K562 (cell line): Measurements from ENCODE around the gene KRR1. TPM values are rescaled to one million over a fixed set of nuclear protein-coding genes. Genes with fewer than 3 reads are reported as not detected.

Experiments
- ATAC-seq: fragments of 200-7000 bp; cut with Tn5 transposase; 3 replicates; pipeline ENCODE4 v1.9.1; 2020; ENCODE audit warnings: moderate library complexity
- BruUV-seq: library from RNA; stranded (reverse); fragments of 400-500 nt; replicated peaks from 2 replicates; lab custom pipeline; 2021; lab: Mats Ljungman, UMichigan
- CTCF ChIA-PET: fragments of 300-600 bp; formaldehyde crosslinking; extraction: SDS; loops from one replicate; lab custom pipeline; 2021; ENCODE audit warnings: low intra/inter-chr PET ratio; lab: Yijun Ruan, JAX
- POLR2A ChIA-PET: fragments of 300-600, 350-650 bp; sonication (Branson Sonifier 250); formaldehyde crosslinking; extraction: SDS; loops from one replicate; lab custom pipeline; 2021; ENCODE audit warnings: antibody characterized with exemption, inconsistent platforms; lab: Yijun Ruan, JAX
- DNase-seq, 4 experiments: peaks; one replicate each; pipeline versions ENCODE4 v3.0.0 to v3.0.0-alpha.2; 2011 to 2018; ENCODE audit warnings: low spot score in 3 of 4, mixed read lengths in 3 of 4; ENCODE audit errors: extremely low read depth in 1 of 4
- FAIRE-seq: peaks from 2 replicates; lab custom pipeline; 2011; peaks lifted over from hg19 to GRCh38; lab: Jason Lieb, UNC
- H2AFZ ChIP-seq: 2 replicates; pipeline ENCODE4 v1.6.0; 2011; ENCODE audit warnings: low read depth, low read length, control low read depth, inconsistent platforms
- H3K27ac ChIP-seq: fragments of 200-600 bp; 3 replicates; pipeline ENCODE4 v1.8.0; 2011; ENCODE audit warnings: low read depth, mild to moderate bottlenecking, control low read depth, inconsistent platforms, low read length, moderate library complexity, mixed read lengths; ENCODE audit errors: extremely low read depth
- H3K27me3 ChIP-seq, 2 experiments: fragments of 300-600 bp in 1 of 2; 2 replicates in 1 of 2; 3 replicates in 1 of 2; pipeline versions ENCODE4 v1.6.0 to v1.8.0; 2011; ENCODE audit warnings: inconsistent platforms in 2 of 2, low read length in 2 of 2, mild to moderate bottlenecking in 1 of 2, mixed read lengths in 1 of 2, moderate library complexity in 1 of 2; ENCODE audit not compliant: control insufficient read depth in 2 of 2, insufficient read depth in 2 of 2
- H3K36me3 ChIP-seq: fragments of 300-600 bp; 3 replicates; pipeline ENCODE4 v1.8.0; 2011; ENCODE audit warnings: mild to moderate bottlenecking, low read length, inconsistent platforms; ENCODE audit not compliant: control insufficient read depth, insufficient read depth
- H3K4me1 ChIP-seq, 2 experiments: fragments of 200-600 bp in 1 of 2; replicated peaks in 1 of 2; 2 replicates in 1 of 2; 3 replicates in 1 of 2; pipeline versions ENCODE4 v1.5.1 to v1.8.0; 2011; ENCODE audit warnings: inconsistent platforms in 2 of 2, low read length in 2 of 2, mild to moderate bottlenecking in 1 of 2, mixed read lengths in 1 of 2, moderate library complexity in 1 of 2; ENCODE audit not compliant: control insufficient read depth in 2 of 2, insufficient read depth in 2 of 2
- H3K4me2 ChIP-seq: 2 replicates; pipeline ENCODE4 v1.6.1; 2011; ENCODE audit warnings: low read length, control low read depth, inconsistent platforms, mixed read lengths; ENCODE audit not compliant: insufficient read depth
- H3K4me3 ChIP-seq: fragments of 200-600 bp; sonication (generic), shearing (Covaris generic); 2 replicates; pipeline ENCODE4 v1.5.1; 2016; ENCODE audit warnings: control low read depth, inconsistent platforms
- H3K79me2 ChIP-seq: fragments of 200-600 bp; 3 replicates; pipeline ENCODE4 v1.8.0; 2011; ENCODE audit warnings: low read length, inconsistent platforms; ENCODE audit not compliant: control insufficient read depth, insufficient read depth
- H3K9ac ChIP-seq, 2 experiments: 2 replicates each; pipeline versions ENCODE4 v1.6.0 to v1.6.1; 2011; ENCODE audit warnings: low read depth in 2 of 2, low read length in 2 of 2, control low read depth in 1 of 2, inconsistent platforms in 1 of 2, mild to moderate bottlenecking in 1 of 2, mixed read lengths in 1 of 2; ENCODE audit not compliant: insufficient read depth in 1 of 2
- H3K9me1 ChIP-seq: one replicate; pipeline ENCODE4 v1.6.0; 2011; ENCODE audit warnings: inconsistent platforms, mild to moderate bottlenecking, low read length, moderate library complexity; ENCODE audit not compliant: control insufficient read depth, insufficient read depth
- H3K9me3 ChIP-seq: replicated peaks from 2 replicates; pipeline ENCODE4 v1.5.1; 2011; ENCODE audit warnings: low read depth, low read length, inconsistent platforms; ENCODE audit not compliant: control insufficient read depth, insufficient read depth
- H4K20me1 ChIP-seq: replicated peaks from 2 replicates; pipeline ENCODE4 v1.6.1; 2011; ENCODE audit warnings: low read length, inconsistent platforms, mixed read lengths; ENCODE audit not compliant: control insufficient read depth, insufficient read depth
- CCNT2 ChIP-seq: IDR thresholded peaks from 2 replicates; pipeline ENCODE4 v1.6.1; 2011; ENCODE audit warnings: borderline replicate concordance, low read depth, mild to moderate bottlenecking, moderate library complexity, mixed read lengths, low read length; ENCODE audit not compliant: insufficient read length; ENCODE audit errors: extremely low read depth
- ETV1 ChIP-seq: fragments of 450-650 bp; conservative IDR thresholded peaks from 2 replicates; pipeline ENCODE4 v1.6.1; 2016; ENCODE audit warnings: missing genetic modification characterization, control low read depth, low read depth, missing compliant biosample characterization
- FIP1L1 ChIP-seq: fragments of 200-400 bp; formaldehyde crosslinking; IDR thresholded peaks from 2 replicates; pipeline ENCODE4 v1.6.1; 2018; ENCODE audit warnings: mild to moderate bottlenecking, low read depth, low read length; ENCODE audit not compliant: poor library complexity, severe bottlenecking
- FOXJ2 ChIP-seq: fragments of 200-800 bp; sonication (Bioruptor generic); IDR thresholded peaks from 2 replicates; pipeline ENCODE4 v1.6.1; 2016; ENCODE audit warnings: missing genetic modification characterization, missing compliant biosample characterization
- HDAC6 ChIP-seq: IDR thresholded peaks from 2 replicates; pipeline ENCODE4 v1.6.1; 2012; ENCODE audit warnings: low read depth, mild to moderate bottlenecking, control low read depth, inconsistent platforms, low read length, moderate library complexity
- MTA3 ChIP-seq: fragments of 450-650 bp; formaldehyde crosslinking; IDR thresholded peaks from 2 replicates; pipeline ENCODE4 v1.6.1; 2017; ENCODE audit warnings: mild to moderate bottlenecking, borderline replicate concordance
- NCOA4 ChIP-seq: fragments of 450-650 bp; IDR thresholded peaks from 2 replicates; pipeline ENCODE4 v1.6.1; 2018; ENCODE audit warnings: mild to moderate bottlenecking; ENCODE audit not compliant: partially characterized antibody
- PURB ChIP-seq: sonication (generic); formaldehyde crosslinking; IDR thresholded peaks from 2 replicates; pipeline ENCODE4 v1.9.0; 2021; ENCODE audit warnings: low read depth, mild to moderate bottlenecking, missing genetic modification reagents
- RBM15 ChIP-seq: fragments of 200-400 bp; formaldehyde crosslinking; IDR thresholded peaks from 2 replicates; pipeline ENCODE4 v1.6.1; 2018; ENCODE audit warnings: mild to moderate bottlenecking, low read length, moderate library complexity; ENCODE audit not compliant: insufficient read depth
- SMC3 ChIP-seq: conservative IDR thresholded peaks from 2 replicates; pipeline ENCODE4 v1.6.1; 2011; ENCODE audit warnings: low read depth, low read length, improper control_type of control experiment; ENCODE audit not compliant: insufficient read depth
- SOX6 ChIP-seq: fragments of 450-650 bp; IDR thresholded peaks from 2 replicates; pipeline ENCODE4 v1.6.1; 2014; ENCODE audit warnings: mild to moderate bottlenecking
- SP1 ChIP-seq: sonication (generic); formaldehyde crosslinking; IDR thresholded peaks from 2 replicates; pipeline ENCODE4 v1.8.1; 2022; ENCODE audit warnings: mild to moderate bottlenecking, missing genetic modification reagents
- TSC22D4 ChIP-seq: fragments of 450-650 bp; IDR thresholded peaks from 2 replicates; pipeline ENCODE4 v1.6.1; 2016; ENCODE audit warnings: missing genetic modification characterization, missing biosample characterization, control low read depth
- ZFPM2 ChIP-seq: fragments of 250-450 bp; sonication (Bioruptor Pico); IDR thresholded peaks from 2 replicates; pipeline ENCODE4 v1.5.1; 2022; ENCODE audit warnings: mild to moderate bottlenecking
- WGBS: fragments of 100-300 bp; shearing (Covaris generic); methylation state at CpG from one replicate; pipeline ENCODE4 v1.1.6; 2016; ENCODE audit warnings: low coverage, mixed read lengths; ENCODE audit not compliant: insufficient coverage; ENCODE audit errors: missing lambda C conversion rate; 5-methylcytosine and 5-hydroxymethylcytosine counted together
- in situ Hi-C: fragments of 300-500 bp; cut with MboI; formaldehyde crosslinking; loops from 4 replicates; pipeline ENCODE4 v1.15.0; 2018; ENCODE audit warnings: inconsistent platforms, mixed read lengths
- intact Hi-C: fragments of 100-400 bp; cut with micrococcal nuclease; formaldehyde crosslinking; loops from 2 replicates; pipeline ENCODE4 v1.14.2; 2022
- polyA plus RNA-seq, 8 experiments: library from polyadenylated mRNA; depleted of rRNA in 4 of 8; stranded (reverse) in 5 of 8; unstranded in 3 of 8; fragments of >200 nt; fragmentation: Nextera tagmentation in 2 of 8; fragmentation: Illumina TruSeq in 1 of 8; extraction: Ambion mirVana in 2 of 8; extraction: Trizol in 1 of 8; gene quantifications; 2 replicates each; pipeline versions ENCODE4 v1.2.1 to v1.2.3, GENCODE V29; 2011 to 2014; ENCODE audit warnings: inconsistent platforms in 1 of 8, missing spikeins in 1 of 8
- total RNA-seq, 7 experiments: library from RNA; depleted of rRNA in 6 of 7; stranded (reverse); fragments of >200 nt in 6 of 7; fragmentation: Illumina TruSeq in 2 of 7; extraction: Trizol in 2 of 7; gene quantifications; 2 replicates each; pipeline versions ENCODE4 v1.2.1 to v1.2.3, GENCODE V29; 2011 to 2021; ENCODE audit warnings: low replicate concordance in 1 of 7
- TF ChIP-seq, protein P1 (sequence below): sonication (generic); formaldehyde crosslinking; IDR thresholded peaks from 2 replicates; pipeline ENCODE4 v1.8.0; 2022; ENCODE audit warnings: mild to moderate bottlenecking, low read depth, missing genetic modification reagents

KRR1 gene
- total and polyA plus RNA-seq, 9 of the 15 experiments (the other 6 are each of a cell fraction or from before 2014, with no cell fraction given) = 42.6 to 102 (median 61.0) TPM

GRCh38 chr12:75528692-75529091 is 17.3 kb upstream of the KRR1 start:
- Histone ChIP-seq H2AFZ (no peak overlapping the region), H3K4me2 (no peak overlapping the region), H3K4me1 (no peaks in the 10 kb centered on the region), H3K27me3 (no peaks in the 10 kb centered on the region), H3K9me3 (no peaks in the 10 kb centered on the region), H3K27ac (no peak overlapping the region), H4K20me1 (no peaks in the 10 kb centered on the region), H3K4me3 (no peak overlapping the region), H3K36me3 (no peaks in the 10 kb centered on the region), H3K9me1 (no peaks in the 10 kb centered on the region), H3K79me2 (no peaks in the 10 kb centered on the region), H3K9ac (no peak overlapping the region)
- 3% methylated on average over 2 of the region's 2 CpGs for WGBS
- TF ChIP-seq TSC22D4 (tag) (no peak), PURB (no peak), ZFPM2 (no peak), SMC3 (no peak), FIP1L1 (no peak), MTA3 (no peak), NCOA4 (no peak), HDAC6 (no peak), SOX6 (no peak), CCNT2 (no peak), ETV1 (tag) (no peak), SP1 (CRISPR knock-in tag) (no peak), FOXJ2 (tag) (no peak), RBM15 (no peak)
- TF ChIP-seq, protein P1, sequence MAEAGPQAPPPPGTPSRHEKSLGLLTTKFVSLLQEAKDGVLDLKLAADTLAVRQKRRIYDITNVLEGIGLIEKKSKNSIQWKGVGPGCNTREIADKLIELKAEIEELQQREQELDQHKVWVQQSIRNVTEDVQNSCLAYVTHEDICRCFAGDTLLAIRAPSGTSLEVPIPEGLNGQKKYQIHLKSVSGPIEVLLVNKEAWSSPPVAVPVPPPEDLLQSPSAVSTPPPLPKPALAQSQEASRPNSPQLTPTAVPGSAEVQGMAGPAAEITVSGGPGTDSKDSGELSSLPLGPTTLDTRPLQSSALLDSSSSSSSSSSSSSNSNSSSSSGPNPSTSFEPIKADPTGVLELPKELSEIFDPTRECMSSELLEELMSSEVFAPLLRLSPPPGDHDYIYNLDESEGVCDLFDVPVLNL = no peak
- no peak for FAIRE-seq
- no peak for DNase-seq
- POLR2A ChIA-PET = interaction anchor here (0.7 kb wide), 1 partner anchor 281 kb away, joined by 3 read pairs; no protein-coding TSS in a partner anchor
- ATAC-seq = no peak
- CTCF ChIA-PET = interaction anchor here (2.5 kb wide), 1 partner anchor 509 kb away, joined by 14 read pairs; no protein-coding TSS in a partner anchor
- intact Hi-C loops (loop anchor here (5.0 to 10.0 kb wide), 2 partner anchors 196 to 819 kb away; partner anchors contain the start of gene BBS10), in situ Hi-C loops (no loop called here)
- no TSS peak for BruUV-seq
